NB4 (cell line): ENCODE measurements around the gene COL4A1.

ENCODE experiments used
- MYC ChIP-seq: IDR thresholded peaks from 2 replicates; pipeline ENCODE4 v1.6.1; 2011; ENCODE audit warnings: low read depth, low read length
- TF ChIP-seq, protein P1 (sequence below): IDR thresholded peaks from one replicate; pipeline ENCODE4 v1.5.1; 2012; ENCODE audit warnings: low read depth, low read length
- TF ChIP-seq, protein P2 (sequence below): IDR thresholded peaks from 2 replicates; pipeline ENCODE4 v1.6.1; 2011; ENCODE audit warnings: low read depth, low read length

DNA sequence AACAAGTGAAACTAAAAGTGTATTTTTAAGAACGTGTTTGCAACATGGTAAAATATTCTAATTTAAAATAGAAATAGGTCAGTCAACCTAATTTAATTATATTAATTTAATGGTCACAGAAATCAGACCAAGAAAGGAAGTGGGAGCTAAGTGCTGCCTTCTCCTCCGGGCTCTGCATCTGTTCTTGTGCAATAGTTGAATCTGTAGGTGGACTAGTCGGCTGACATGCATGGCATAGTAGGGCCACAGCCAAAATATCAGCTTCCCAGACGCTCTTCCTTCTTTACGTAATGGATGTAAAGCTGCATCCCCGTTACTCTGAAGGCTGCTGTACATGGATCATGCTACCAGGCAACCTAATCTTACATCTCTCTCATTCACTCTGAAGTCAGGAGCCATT is 47.3 kb downstream of the COL4A1 start:
- TF ChIP-seq, protein P1, sequence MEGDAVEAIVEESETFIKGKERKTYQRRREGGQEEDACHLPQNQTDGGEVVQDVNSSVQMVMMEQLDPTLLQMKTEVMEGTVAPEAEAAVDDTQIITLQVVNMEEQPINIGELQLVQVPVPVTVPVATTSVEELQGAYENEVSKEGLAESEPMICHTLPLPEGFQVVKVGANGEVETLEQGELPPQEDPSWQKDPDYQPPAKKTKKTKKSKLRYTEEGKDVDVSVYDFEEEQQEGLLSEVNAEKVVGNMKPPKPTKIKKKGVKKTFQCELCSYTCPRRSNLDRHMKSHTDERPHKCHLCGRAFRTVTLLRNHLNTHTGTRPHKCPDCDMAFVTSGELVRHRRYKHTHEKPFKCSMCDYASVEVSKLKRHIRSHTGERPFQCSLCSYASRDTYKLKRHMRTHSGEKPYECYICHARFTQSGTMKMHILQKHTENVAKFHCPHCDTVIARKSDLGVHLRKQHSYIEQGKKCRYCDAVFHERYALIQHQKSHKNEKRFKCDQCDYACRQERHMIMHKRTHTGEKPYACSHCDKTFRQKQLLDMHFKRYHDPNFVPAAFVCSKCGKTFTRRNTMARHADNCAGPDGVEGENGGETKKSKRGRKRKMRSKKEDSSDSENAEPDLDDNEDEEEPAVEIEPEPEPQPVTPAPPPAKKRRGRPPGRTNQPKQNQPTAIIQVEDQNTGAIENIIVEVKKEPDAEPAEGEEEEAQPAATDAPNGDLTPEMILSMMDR = no peak
- TF ChIP-seq, protein P2, sequence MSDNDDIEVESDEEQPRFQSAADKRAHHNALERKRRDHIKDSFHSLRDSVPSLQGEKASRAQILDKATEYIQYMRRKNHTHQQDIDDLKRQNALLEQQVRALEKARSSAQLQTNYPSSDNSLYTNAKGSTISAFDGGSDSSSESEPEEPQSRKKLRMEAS = no peak
- no peak for TF ChIP-seq MYC
